Muscle of leg (tissue), 16 donors: ENCODE measurements around the gene RHBDF1. TPM values are rescaled to one million over a fixed set of nuclear protein-coding genes. Genes with fewer than 3 reads are reported as not detected.
A peak's percentile ranks its signal among the peaks of the same experiment; 100 is the strongest.

Source experiments
- DNase-seq: peaks from one replicate; pipeline ENCODE4 v3.0.0; 2013
- H3K27ac ChIP-seq: one replicate; pipeline ENCODE4 v1.5.1; 2013; ENCODE audit warnings: mild to moderate bottlenecking, low read length, control low read depth
- H3K27me3 ChIP-seq: one replicate; pipeline ENCODE4 v1.6.1; 2013; ENCODE audit warnings: low read length; ENCODE audit not compliant: control insufficient read depth, insufficient read depth
- H3K36me3 ChIP-seq: one replicate; pipeline ENCODE4 v1.6.1; 2013; ENCODE audit warnings: low read length; ENCODE audit not compliant: control insufficient read depth, insufficient read depth
- H3K4me1 ChIP-seq: one replicate; pipeline ENCODE4 v1.6.1; 2013; ENCODE audit warnings: low read length; ENCODE audit not compliant: control insufficient read depth, insufficient read depth
- H3K4me3 ChIP-seq: one replicate; pipeline ENCODE4 v1.5.1; 2013; ENCODE audit warnings: low read length, control low read depth
- H3K9me3 ChIP-seq: replicated peaks from 2 replicates; pipeline ENCODE4 v1.6.1; 2013; ENCODE audit warnings: low read depth, low read length; ENCODE audit not compliant: control insufficient read depth
- WGBS: methylation state at CpG from one replicate; pipeline ENCODE4 v1.1.5; 2013; ENCODE audit warnings: missing lambda C conversion rate; ENCODE audit not compliant: insufficient coverage; 5-methylcytosine and 5-hydroxymethylcytosine counted together
- long read RNA-seq, 11 donors: transcript quantifications; one replicate each; lab custom pipeline, GENCODE V29; 2026
- polyA plus RNA-seq, 8 donors: library from polyadenylated mRNA; unstranded; fragments of 120-200 nt; gene quantifications; one replicate each; pipeline versions ENCODE4 v1.2.1 to v1.2.3, GENCODE V29; 2013; ENCODE audit warnings: inconsistent platforms in 1 of 8, low replicate concordance in 1 of 8; ENCODE audit not compliant: insufficient read length in 8 of 8, insufficient read depth in 1 of 8
- total RNA-seq: library from RNA; stranded (reverse); fragments of 120-200 nt; gene quantifications from one replicate; pipeline ENCODE4 v1.2.4, GENCODE V29; 2013

RHBDF1 gene
- total RNA-seq = 20.6 TPM
- 10 to 100 TPM; 36.9 to 53.3 (median 48.2) TPM for polyA plus RNA-seq
- long read RNA-seq, donor 1, partial matches to known transcripts = 0 of 1 reads
- long read RNA-seq, donor 1, other reads (novel, unspliced or antisense) = 0 of 1 reads
- long read RNA-seq, donor 2 = 0 reads
- long read RNA-seq, donor 3, partial matches to known transcripts = 0 of 2 reads
- long read RNA-seq, donor 3, other reads (novel, unspliced or antisense) = 0 of 2 reads
- long read RNA-seq, donor 4, partial matches to known transcripts = 0 of 1 reads
- long read RNA-seq, donor 4, other reads (novel, unspliced or antisense) = 0 of 1 reads
- long read RNA-seq, donor 5, partial matches to known transcripts = 0 of 4 reads
- long read RNA-seq, donor 5, other reads (novel, unspliced or antisense) = 0 of 4 reads
- long read RNA-seq, donor 6, transcript RHBDF1-201 (18 exons, 2,992 nt) = major isoform, 6 of 12 reads
- long read RNA-seq, donor 6, partial matches to known transcripts = 6 of 12 reads
- long read RNA-seq, donor 6, other reads (novel, unspliced or antisense) = 0 of 12 reads
- long read RNA-seq, donor 7, partial matches to known transcripts = 14 of 14 reads
- long read RNA-seq, donor 7, other reads (novel, unspliced or antisense) = 0 of 14 reads
- long read RNA-seq, donor 8, partial matches to known transcripts = 0 of 2 reads
- long read RNA-seq, donor 8, other reads (novel, unspliced or antisense) = 0 of 2 reads
- long read RNA-seq, donor 9, partial matches to known transcripts = 0 of 1 reads
- long read RNA-seq, donor 9, other reads (novel, unspliced or antisense) = 0 of 1 reads
- long read RNA-seq, donor 10, partial matches to known transcripts = 0 of 2 reads
- long read RNA-seq, donor 10, other reads (novel, unspliced or antisense) = 0 of 2 reads
- long read RNA-seq, donor 11, partial matches to known transcripts = 0 of 1 reads
- long read RNA-seq, donor 11, other reads (novel, unspliced or antisense) = 0 of 1 reads

GRCh38 chr16:72561-73548 is at the start of gene RHBDF1:
TSS of gene RHBDF1 (minus strand) at chr16:72631. CDS start at chr16:65015, 7,616 bp downstream.
- peak; percentile 84 for DNase-seq
- peaks cover 89% of the 10 kb centered on the region for H3K4me1 ChIP-seq
- H3K27ac ChIP-seq = peak within 1 kb of the TSS; percentile 94
- H3K4me3 ChIP-seq = peak within 1 kb of the TSS; percentile 72
- H3K27me3 ChIP-seq = no peaks in the 10 kb centered on the region
- no peaks in the 10 kb centered on the region for H3K9me3 ChIP-seq
- H3K36me3 ChIP-seq = peaks cover 4% of the 10 kb centered on the region
- 21% methylated on average over 53 of the region's 62 CpGs for WGBS

- no peak for DNase-seq
- Histone ChIP-seq H3K27ac (no peak overlapping the region), H3K9me3 (no peaks in the 10 kb centered on the region), H3K4me1 (no peaks in the 10 kb centered on the region), H3K36me3 (peaks cover 45% of the 10 kb centered on the region), H3K27me3 (no peaks in the 10 kb centered on the region), H3K4me3 (no peak overlapping the region)
- WGBS = no CpG with 5 or more reads among the region's 2 CpGs
Measured at GRCh38 chr16:120756-121155, 48.3 kb upstream of the RHBDF1 start.

DNA sequence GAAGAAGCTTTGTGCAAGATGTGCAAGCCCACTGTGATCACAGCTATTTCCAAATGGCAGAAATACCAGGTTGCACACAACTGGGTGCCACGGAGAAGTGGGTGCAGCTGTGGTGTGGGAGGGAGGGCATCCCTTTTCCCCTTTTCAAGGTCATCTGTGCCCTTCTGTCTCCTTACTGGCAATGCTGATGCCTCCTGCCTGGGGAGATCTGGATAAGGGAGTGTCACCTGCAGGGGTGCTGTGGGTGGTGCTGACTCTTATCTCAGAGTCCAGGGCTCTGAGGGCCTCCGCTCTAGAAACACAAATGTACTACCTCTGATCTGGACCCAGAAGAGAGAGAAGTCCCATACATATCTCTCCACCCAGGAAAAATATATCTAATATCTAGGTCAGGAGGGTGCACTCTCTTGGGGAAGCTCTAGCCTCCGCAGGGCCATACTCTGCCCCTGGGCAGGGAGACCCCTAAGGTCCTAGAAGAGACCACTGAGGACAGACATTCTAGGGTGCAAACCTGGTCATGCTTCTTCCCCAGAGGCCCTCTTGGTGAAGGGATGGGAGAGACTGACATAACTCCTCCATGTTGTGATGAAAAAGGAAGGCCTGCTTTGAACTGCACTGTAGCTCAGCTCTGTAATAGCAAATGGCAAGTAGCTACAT is 47.5 kb upstream of the RHBDF1 start:
- DNase-seq = no peak
- no peaks in the 10 kb centered on the region for H3K9me3 ChIP-seq

DNA sequence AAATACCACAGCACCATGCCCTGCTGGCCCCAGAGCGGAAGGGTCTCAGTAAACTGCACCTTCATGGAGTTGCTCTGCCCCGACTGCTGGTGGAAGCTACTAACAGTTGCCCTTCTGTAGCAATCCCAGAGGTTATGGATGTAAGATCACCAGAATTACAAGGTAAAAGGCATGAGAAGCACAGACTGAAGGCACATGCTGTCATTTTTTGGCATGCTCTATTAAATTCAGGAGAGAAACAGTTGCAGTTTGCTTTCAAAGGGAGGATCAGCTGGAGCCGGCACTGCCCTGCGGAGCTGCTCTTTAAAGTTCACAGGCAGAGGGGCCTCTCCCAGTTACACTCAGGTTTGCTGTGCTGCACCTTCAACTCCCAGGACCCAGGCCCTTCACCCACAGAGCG is 46.9 kb upstream of the RHBDF1 start:
- Histone ChIP-seq H3K9me3 (no peaks in the 10 kb centered on the region), H3K4me1 (no peaks in the 10 kb centered on the region), H3K27ac (no peak overlapping the region), H3K4me3 (no peak overlapping the region), H3K36me3 (peaks cover 41% of the 10 kb centered on the region), H3K27me3 (no peaks in the 10 kb centered on the region)
- DNase-seq = no peak
- WGBS = 81% methylated on average over 3 of the region's 5 CpGs

More for the DNA sequence above, 47.5 kb upstream of the RHBDF1 start:
- H3K36me3 ChIP-seq = peaks cover 42% of the 10 kb centered on the region
- H3K4me3 ChIP-seq = no peak overlapping the region
- WGBS = 100% methylated on average over 1 of the region's 3 CpGs
- H3K27ac ChIP-seq = no peak overlapping the region
- H3K27me3 ChIP-seq = no peaks in the 10 kb centered on the region
- no peaks in the 10 kb centered on the region for H3K4me1 ChIP-seq

GRCh38 chr16:118857-119256 is 46.4 kb upstream of the RHBDF1 start:
- H3K4me3 ChIP-seq = no peak overlapping the region
- DNase-seq = no peak
- no peaks in the 10 kb centered on the region for H3K4me1 ChIP-seq
- H3K27ac ChIP-seq = no peak overlapping the region
- no peaks in the 10 kb centered on the region for H3K9me3 ChIP-seq
- WGBS = 86% methylated on average over 1 of the region's 2 CpGs
- H3K27me3 ChIP-seq = no peaks in the 10 kb centered on the region
- peaks cover 42% of the 10 kb centered on the region for H3K36me3 ChIP-seq

DNA sequence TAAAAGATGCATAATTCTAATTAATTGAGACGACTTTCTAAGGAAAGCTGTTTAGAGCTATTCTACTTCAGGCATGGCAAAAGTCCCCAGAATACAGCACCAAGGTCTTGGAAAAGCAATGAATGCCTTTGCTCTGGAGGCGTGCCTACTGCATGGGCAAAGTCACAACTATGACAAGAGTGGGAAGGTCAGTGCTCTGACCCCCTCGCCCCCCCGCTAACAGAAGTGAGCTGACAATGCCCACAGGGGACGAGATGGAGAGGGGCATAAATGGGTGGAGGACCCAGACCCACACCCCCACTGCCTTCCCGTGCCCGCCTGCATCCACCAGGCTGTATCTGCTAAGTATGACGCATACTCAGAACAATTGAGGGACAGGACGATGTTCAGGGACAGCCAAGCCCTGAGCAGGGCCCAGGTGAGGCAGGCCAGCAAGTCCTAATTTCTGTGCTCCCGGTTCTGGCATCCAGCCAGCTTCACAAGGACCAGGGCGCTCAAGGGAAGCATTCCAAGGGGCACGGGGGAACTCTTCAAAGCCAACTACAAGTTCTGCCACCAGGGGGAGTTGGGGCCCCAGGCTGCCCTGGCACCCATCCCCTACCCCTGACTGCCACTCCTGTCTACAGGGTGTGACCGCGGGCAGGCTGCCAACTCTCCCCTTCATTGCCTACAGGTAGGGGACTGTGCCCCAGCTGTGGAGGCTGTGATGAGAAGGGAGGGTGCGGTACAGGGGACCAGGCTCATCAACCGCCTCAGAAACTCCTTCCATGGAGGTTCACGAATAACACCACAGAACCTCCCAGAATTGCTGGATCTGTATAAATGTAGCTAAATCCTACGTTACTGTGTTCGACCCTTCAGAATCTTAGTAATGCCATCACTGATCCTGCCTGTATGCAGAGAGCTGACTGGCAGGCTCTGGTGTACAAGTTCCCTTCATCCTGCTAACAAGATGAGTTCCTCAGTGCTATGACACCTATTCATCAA is 45.2 kb upstream of the RHBDF1 start:
- Histone ChIP-seq H3K27ac (no peak overlapping the region), H3K9me3 (no peaks in the 10 kb centered on the region), H3K4me3 (no peak overlapping the region), H3K36me3 (peaks cover 42% of the 10 kb centered on the region), H3K27me3 (no peaks in the 10 kb centered on the region), H3K4me1 (no peaks in the 10 kb centered on the region)
- 53% methylated on average over 11 of the region's 19 CpGs for WGBS
- no peak for DNase-seq

DNA sequence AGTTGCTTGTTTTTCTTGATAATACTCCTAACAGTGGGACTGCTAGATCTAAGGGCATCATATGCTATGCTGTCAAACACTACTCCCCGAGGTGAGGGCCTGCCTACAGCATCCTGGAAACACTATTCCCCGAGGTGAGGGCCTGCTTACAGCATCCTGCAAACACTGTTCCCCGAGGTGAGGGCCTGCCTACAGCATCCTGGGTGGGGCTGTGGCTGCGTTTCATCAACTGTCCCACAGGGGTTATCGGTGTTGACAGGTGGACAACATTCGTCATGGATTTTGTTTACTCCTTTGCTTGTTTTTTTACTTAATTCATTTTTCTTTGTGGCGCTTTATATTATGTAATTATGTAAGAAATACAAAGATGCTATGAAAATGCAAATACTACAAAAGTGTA is 43.6 kb upstream of the RHBDF1 start:
- no peaks in the 10 kb centered on the region for H3K4me1 ChIP-seq
- no peak overlapping the region for H3K4me3 ChIP-seq
- peaks cover 51% of the 10 kb centered on the region for H3K36me3 ChIP-seq
- H3K9me3 ChIP-seq = no peaks in the 10 kb centered on the region
- WGBS = 57% methylated on average over 4 of the region's 7 CpGs
- no peaks in the 10 kb centered on the region for H3K27me3 ChIP-seq
- H3K27ac ChIP-seq = no peak overlapping the region
- no peak for DNase-seq

DNA sequence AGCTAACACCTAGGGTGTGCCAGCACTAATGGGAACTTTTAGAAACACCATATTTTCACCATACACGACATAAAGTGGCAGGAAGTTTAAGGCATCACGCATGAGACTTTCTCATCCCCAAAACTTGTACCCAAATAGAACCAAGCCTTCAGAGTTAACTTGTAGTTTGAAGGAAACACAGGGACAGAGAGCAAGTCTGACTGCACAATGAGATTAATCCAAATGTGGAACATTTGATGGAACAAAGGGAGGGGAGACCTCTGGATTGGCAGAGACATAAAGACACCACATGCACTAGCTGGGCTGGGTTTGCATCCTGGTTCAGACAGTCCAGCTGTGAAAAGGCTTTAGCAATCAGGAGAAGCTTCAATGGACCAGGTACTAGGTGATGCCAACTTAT is 41.9 kb upstream of the RHBDF1 start:
- no peaks in the 10 kb centered on the region for H3K27me3 ChIP-seq
- H3K4me3 ChIP-seq = no peak overlapping the region
- H3K27ac ChIP-seq = no peak overlapping the region
- H3K4me1 ChIP-seq = no peaks in the 10 kb centered on the region
- no CpG with 5 or more reads among the region's 2 CpGs for WGBS
- no peaks in the 10 kb centered on the region for H3K9me3 ChIP-seq
- peaks cover 51% of the 10 kb centered on the region for H3K36me3 ChIP-seq
- DNase-seq = no peak
